Fibroblast of pulmonary artery (primary cell): ENCODE results near the gene CYB5R4.
"Not testable (repeated sequence)": the region's sequence is repeated elsewhere in the genome, so short reads cannot be mapped to it uniquely, and the experiment has no call there.

Experiments
- DNase-seq: peaks from one replicate; pipeline ENCODE4 v3.0.0-alpha.2; 2010; ENCODE audit warnings: low read depth
- H3K4me3 ChIP-seq: replicated peaks from 2 replicates; pipeline ENCODE4 v1.5.1; 2011; ENCODE audit warnings: low read depth, mild to moderate bottlenecking, control low read depth, low read length, moderate library complexity
- TF ChIP-seq, protein P1 (sequence below): IDR thresholded peaks from 2 replicates; pipeline ENCODE4 v1.5.1; 2011; ENCODE audit warnings: mild to moderate bottlenecking, control low read depth, low read length, inconsistent platforms; ENCODE audit errors: missing control alignments

CYB5R4 gene

GRCh38 chr6:83928286-83928685, 68.8 kb downstream of the CYB5R4 start:
- TF ChIP-seq, protein P1, sequence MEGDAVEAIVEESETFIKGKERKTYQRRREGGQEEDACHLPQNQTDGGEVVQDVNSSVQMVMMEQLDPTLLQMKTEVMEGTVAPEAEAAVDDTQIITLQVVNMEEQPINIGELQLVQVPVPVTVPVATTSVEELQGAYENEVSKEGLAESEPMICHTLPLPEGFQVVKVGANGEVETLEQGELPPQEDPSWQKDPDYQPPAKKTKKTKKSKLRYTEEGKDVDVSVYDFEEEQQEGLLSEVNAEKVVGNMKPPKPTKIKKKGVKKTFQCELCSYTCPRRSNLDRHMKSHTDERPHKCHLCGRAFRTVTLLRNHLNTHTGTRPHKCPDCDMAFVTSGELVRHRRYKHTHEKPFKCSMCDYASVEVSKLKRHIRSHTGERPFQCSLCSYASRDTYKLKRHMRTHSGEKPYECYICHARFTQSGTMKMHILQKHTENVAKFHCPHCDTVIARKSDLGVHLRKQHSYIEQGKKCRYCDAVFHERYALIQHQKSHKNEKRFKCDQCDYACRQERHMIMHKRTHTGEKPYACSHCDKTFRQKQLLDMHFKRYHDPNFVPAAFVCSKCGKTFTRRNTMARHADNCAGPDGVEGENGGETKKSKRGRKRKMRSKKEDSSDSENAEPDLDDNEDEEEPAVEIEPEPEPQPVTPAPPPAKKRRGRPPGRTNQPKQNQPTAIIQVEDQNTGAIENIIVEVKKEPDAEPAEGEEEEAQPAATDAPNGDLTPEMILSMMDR = no peak
- no peak for DNase-seq
- no peak overlapping the region for H3K4me3 ChIP-seq

DNA sequence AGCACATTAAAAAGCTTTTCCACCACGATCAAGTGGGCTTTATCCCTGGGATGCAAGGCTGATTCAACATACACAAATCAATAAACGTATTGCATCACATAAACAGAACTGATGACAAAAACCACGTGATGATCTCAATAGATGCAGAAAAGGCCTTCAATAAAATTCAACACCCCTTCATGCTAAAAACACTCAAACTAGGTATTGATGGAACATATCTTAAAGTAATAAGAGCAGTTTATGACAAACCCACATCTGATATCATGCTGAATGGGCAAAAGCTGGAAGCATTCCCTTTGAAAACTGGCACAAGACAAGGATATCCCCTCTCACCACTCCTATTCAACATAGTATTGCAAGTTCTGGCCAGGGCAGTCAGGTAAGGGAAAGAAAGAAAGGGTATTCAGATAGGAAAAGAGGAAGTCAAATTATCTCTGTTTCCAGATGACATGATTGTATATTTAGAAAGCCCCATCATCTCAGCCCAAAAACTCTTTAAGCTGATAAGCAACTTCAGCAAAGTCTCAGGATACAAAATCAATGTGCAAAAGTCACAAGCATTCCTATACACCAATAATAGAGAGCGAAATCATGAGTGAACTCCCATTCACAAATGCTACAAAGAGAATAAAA, 86.8 kb downstream of the CYB5R4 start:
- DNase-seq = not testable (repeated sequence)

GRCh38 chr6:83947983-83948382, 88.5 kb downstream of the CYB5R4 start:
- DNase-seq, H3K4me3 ChIP-seq: not testable (repeated sequence)

More for the DNA sequence above, 86.8 kb downstream of the CYB5R4 start:
- not testable (repeated sequence) for H3K4me3 ChIP-seq

DNA sequence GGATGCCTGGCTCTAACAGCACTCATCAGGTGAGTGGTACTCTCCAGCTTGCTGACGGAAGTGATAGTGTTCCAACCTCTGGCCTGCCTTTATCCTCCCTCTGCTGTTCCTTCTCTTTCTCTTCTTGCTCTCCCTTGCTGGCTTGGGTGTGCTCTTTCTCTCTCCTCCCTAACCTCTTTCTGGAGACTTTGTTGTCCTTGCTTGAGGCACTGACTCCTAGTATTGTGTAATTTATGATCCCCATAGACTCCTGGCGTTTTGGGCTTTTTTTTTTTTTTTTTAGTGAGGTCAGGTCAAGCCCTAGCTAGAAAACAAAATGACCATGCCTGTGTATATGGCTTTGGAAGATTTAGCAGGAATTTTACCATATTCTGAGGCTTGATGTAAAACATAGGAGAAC, 89.4 kb downstream of the CYB5R4 start:
- H3K4me3 ChIP-seq = no peak overlapping the region
- no peak for DNase-seq
- TF ChIP-seq, protein P1 = no peak

GRCh38 chr6:83951423-83951822, 91.9 kb downstream of the CYB5R4 start:
- DNase-seq, H3K4me3 ChIP-seq: not testable (repeated sequence)

GRCh38 chr6:83952830-83953229, 93.3 kb downstream of the CYB5R4 start:
- TF ChIP-seq, protein P1 = no peak
- DNase-seq = no peak
- H3K4me3 ChIP-seq = no peak overlapping the region

GRCh38 chr6:83954371-83954770, 94.9 kb downstream of the CYB5R4 start:
- TF ChIP-seq, protein P1 = no peak
- no peak overlapping the region for H3K4me3 ChIP-seq
- no peak for DNase-seq

DNA sequence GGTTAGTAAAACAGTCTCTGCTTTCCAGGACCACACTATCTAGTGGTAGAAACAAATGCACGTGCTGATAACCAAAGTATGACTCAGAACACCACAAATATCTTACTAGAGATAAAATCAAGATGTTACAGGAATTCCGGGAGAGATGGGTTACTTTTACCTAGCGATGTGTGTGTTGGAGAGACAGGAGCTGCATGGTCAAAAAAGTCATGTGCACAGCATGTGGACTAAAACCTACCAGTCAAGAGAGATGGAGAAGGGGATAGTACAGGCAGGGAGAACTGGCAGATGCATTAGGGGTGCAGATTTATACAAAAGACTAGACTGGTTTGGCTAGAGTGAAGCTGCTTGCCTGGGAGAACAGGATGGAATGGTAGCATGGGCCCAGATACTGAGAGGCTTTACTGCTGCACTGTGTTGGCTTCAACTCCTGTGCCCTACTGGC, 98.8 kb downstream of the CYB5R4 start:
- TF ChIP-seq, protein P1 = no peak
- DNase-seq = no peak
- H3K4me3 ChIP-seq = no peak overlapping the region
